Esophagus (tissue), 2 donors: ENCODE measurements around the gene PLEKHA1. TPM values are rescaled to one million over a fixed set of nuclear protein-coding genes. Genes with fewer than 3 reads are reported as not detected.

Experiments
- H3K27ac ChIP-seq, 2 donors: one replicate each; pipeline ENCODE4 v1.5.1; 2013; ENCODE audit warnings: low read depth in 2 of 2, mild to moderate bottlenecking in 2 of 2, inconsistent platforms in 1 of 2, low read length in 1 of 2, moderate library complexity in 1 of 2
- H3K27me3 ChIP-seq, 2 donors: one replicate each; pipeline ENCODE4 v1.6.1; 2013; ENCODE audit warnings: low read length in 2 of 2, control low read depth in 1 of 2, mild to moderate bottlenecking in 1 of 2; ENCODE audit not compliant: insufficient read depth in 2 of 2, control insufficient read depth in 1 of 2
- H3K36me3 ChIP-seq, 2 donors: one replicate each; pipeline ENCODE4 v1.6.1; 2013; ENCODE audit warnings: low read length in 1 of 2; ENCODE audit not compliant: control insufficient read depth in 2 of 2, insufficient read depth in 2 of 2
- H3K4me1 ChIP-seq, 2 donors: one replicate each; pipeline ENCODE4 v1.6.1; 2013; ENCODE audit warnings: low read length in 1 of 2; ENCODE audit not compliant: control insufficient read depth in 2 of 2, insufficient read depth in 2 of 2
- H3K4me3 ChIP-seq, 2 donors: one replicate each; pipeline ENCODE4 v1.5.1; 2013; ENCODE audit warnings: low read length in 2 of 2, mild to moderate bottlenecking in 2 of 2, low read depth in 1 of 2, moderate library complexity in 1 of 2
- H3K9me3 ChIP-seq, 2 donors: one replicate each; pipeline ENCODE4 v1.6.1; 2013; ENCODE audit warnings: mild to moderate bottlenecking in 2 of 2, low read depth in 1 of 2, low read length in 1 of 2, moderate library complexity in 1 of 2; ENCODE audit not compliant: control insufficient read depth in 2 of 2, insufficient read depth in 1 of 2
- WGBS, 2 donors: extraction: QIAGEN DNeasy Blood & Tissue Kit; methylation state at CpG; one replicate each; pipeline ENCODE4 v1.1.7; 2013; 5-methylcytosine and 5-hydroxymethylcytosine counted together
- polyA plus RNA-seq, 2 donors: library from polyadenylated mRNA; stranded (reverse); fragments of 200-250 nt; gene quantifications; one replicate each; pipeline ENCODE4 v1.2.3, GENCODE V29; 2013
- donor health status: healthy with polysubstance abuse.
- donor health status: Bipolar disorder and iron deficiency.

PLEKHA1 gene
- polyA plus RNA-seq, 2 donors: 14.8 to 19.8 TPM

- WGBS, 2 donors: 85 to 90% methylated on average over 2 of the region's 2 CpGs
- Histone ChIP-seq H3K27ac (no peak overlapping the region), H3K27me3 (no peaks in the 10 kb centered on the region), H3K4me3 (no peak overlapping the region), H3K36me3 (no peaks in the 10 kb centered on the region), H3K4me1 (peaks cover under 1 to 6% of the 10 kb centered on the region in 2 donors), H3K9me3 (peaks cover 0 to 4% of the 10 kb centered on the region in 2 donors)
Measured at GRCh38 chr10:122359621-122360020, 14.9 kb upstream of the PLEKHA1 start.

- no peak overlapping the region for H3K27ac ChIP-seq
- H3K9me3 ChIP-seq: peaks cover 0 to 4% of the 10 kb centered on the region in 2 donors
- WGBS, 2 donors: 96% methylated on average over 1 of the region's 1 CpG
- H3K4me3 ChIP-seq: no peak overlapping the region
- no peaks in the 10 kb centered on the region for H3K36me3 ChIP-seq
- H3K27me3 ChIP-seq: no peaks in the 10 kb centered on the region
- peaks cover 4 to 6% of the 10 kb centered on the region in 2 donors for H3K4me1 ChIP-seq
Measured at GRCh38 chr10:122361046-122361445, 13.5 kb upstream of the PLEKHA1 start.

- Histone ChIP-seq H3K27ac (no peak overlapping the region), H3K36me3 (no peaks in the 10 kb centered on the region), H3K4me3 (no peak overlapping the region), H3K27me3 (no peaks in the 10 kb centered on the region), H3K4me1 (peaks cover 4 to 6% of the 10 kb centered on the region in 2 donors), H3K9me3 (peaks cover 0 to 4% of the 10 kb centered on the region in 2 donors)
- WGBS, 2 donors: 91 to 93% methylated on average over 4 of the region's 4 CpGs
Measured at GRCh38 chr10:122362031-122362592, 12.4 kb upstream of the PLEKHA1 start.

GRCh38 chr10:122362621-122363020 lies 11.9 kb upstream of the PLEKHA1 start:
- Histone ChIP-seq H3K9me3 (peaks cover 0 to 4% of the 10 kb centered on the region in 2 donors), H3K4me1 (peaks cover 4 to 6% of the 10 kb centered on the region in 2 donors), H3K27me3 (no peaks in the 10 kb centered on the region), H3K27ac (no peak overlapping the region), H3K36me3 (no peaks in the 10 kb centered on the region), H3K4me3 (no peak overlapping the region)
- 32 to 40% methylated on average over 2 of the region's 2 CpGs for WGBS, 2 donors

GRCh38 chr10:122363311-122363710 lies 11.2 kb upstream of the PLEKHA1 start:
- peaks cover 4 to 6% of the 10 kb centered on the region in 2 donors for H3K4me1 ChIP-seq
- peak overlapping the region; percentile 73 to 76 for H3K27ac ChIP-seq
- peaks cover 0 to 4% of the 10 kb centered on the region in 2 donors for H3K9me3 ChIP-seq
- no peak overlapping the region for H3K4me3 ChIP-seq
- H3K36me3 ChIP-seq: no peaks in the 10 kb centered on the region
- WGBS, 2 donors: 60 to 70% methylated on average over 2 of the region's 2 CpGs
- no peaks in the 10 kb centered on the region for H3K27me3 ChIP-seq

- H3K9me3 ChIP-seq: peaks cover 0 to 4% of the 10 kb centered on the region in 2 donors
- WGBS, 2 donors: 29 to 49% methylated on average over 6 of the region's 6 CpGs
- H3K4me1 ChIP-seq: peaks cover 4 to 6% of the 10 kb centered on the region in 2 donors
- H3K36me3 ChIP-seq: no peaks in the 10 kb centered on the region
- H3K27ac ChIP-seq: peak overlapping the region; percentile 73 to 76
- no peak overlapping the region for H3K4me3 ChIP-seq
- no peaks in the 10 kb centered on the region for H3K27me3 ChIP-seq
Measured at GRCh38 chr10:122363722-122364463, 10.6 kb upstream of the PLEKHA1 start.

GRCh38 chr10:122368502-122369254 lies 5.8 kb upstream of the PLEKHA1 start:
- no peaks in the 10 kb centered on the region for H3K36me3 ChIP-seq

GRCh38 chr10:122373108-122373507 lies 1.4 kb upstream of the PLEKHA1 start:
- Histone ChIP-seq H3K4me3 (no peak overlapping the region), H3K36me3 (no peaks in the 10 kb centered on the region), H3K27ac (peak overlapping the region; percentile 73 to 84), H3K4me1 (no peaks in the 10 kb centered on the region), H3K27me3 (no peaks in the 10 kb centered on the region), H3K9me3 (no peaks in the 10 kb centered on the region)
- 53 to 58% methylated on average over 4 of the region's 4 CpGs for WGBS, 2 donors

More at GRCh38 chr10:122368502-122369254, 5.8 kb upstream of the PLEKHA1 start:
- no peaks in the 10 kb centered on the region for H3K27me3 ChIP-seq
- no peak overlapping the region for H3K4me3 ChIP-seq
- WGBS, 2 donors: 54% methylated on average over 13 of the region's 13 CpGs
- H3K4me1 ChIP-seq: peaks cover 0 to 4% of the 10 kb centered on the region in 2 donors
- no peak overlapping the region for H3K27ac ChIP-seq
- H3K9me3 ChIP-seq: no peaks in the 10 kb centered on the region

- Histone ChIP-seq H3K36me3 (no peaks in the 10 kb centered on the region), H3K27ac (peak overlapping the region; percentile 84 to 89), H3K4me3 (peak overlapping the region; percentile 36 to 73), H3K27me3 (no peaks in the 10 kb centered on the region), H3K9me3 (no peaks in the 10 kb centered on the region), H3K4me1 (no peaks in the 10 kb centered on the region)
- WGBS, 2 donors: 6 to 7% methylated on average over 13 of the region's 13 CpGs
Measured at GRCh38 chr10:122373721-122374120, 787 bp upstream of the PLEKHA1 start.
